Measurements from ENCODE around the gene CBX4.

CBX4 gene

GRCh38 chr17:79832218-79833109 lies 6.8 kb downstream of the CBX4 start:
- H3K4me3 ChIP-seq (replicated peaks; ENCODE audit: low read depth, low read length), result no peak overlapping the region
- DNase-seq (ENCODE audit: extremely low read depth, low read depth), result no peak
- TF ChIP-seq CTCF (IDR thresholded peaks at IDR 0.05; ENCODE audit: low read depth, low read length, missing control alignments), result no peak

DNA sequence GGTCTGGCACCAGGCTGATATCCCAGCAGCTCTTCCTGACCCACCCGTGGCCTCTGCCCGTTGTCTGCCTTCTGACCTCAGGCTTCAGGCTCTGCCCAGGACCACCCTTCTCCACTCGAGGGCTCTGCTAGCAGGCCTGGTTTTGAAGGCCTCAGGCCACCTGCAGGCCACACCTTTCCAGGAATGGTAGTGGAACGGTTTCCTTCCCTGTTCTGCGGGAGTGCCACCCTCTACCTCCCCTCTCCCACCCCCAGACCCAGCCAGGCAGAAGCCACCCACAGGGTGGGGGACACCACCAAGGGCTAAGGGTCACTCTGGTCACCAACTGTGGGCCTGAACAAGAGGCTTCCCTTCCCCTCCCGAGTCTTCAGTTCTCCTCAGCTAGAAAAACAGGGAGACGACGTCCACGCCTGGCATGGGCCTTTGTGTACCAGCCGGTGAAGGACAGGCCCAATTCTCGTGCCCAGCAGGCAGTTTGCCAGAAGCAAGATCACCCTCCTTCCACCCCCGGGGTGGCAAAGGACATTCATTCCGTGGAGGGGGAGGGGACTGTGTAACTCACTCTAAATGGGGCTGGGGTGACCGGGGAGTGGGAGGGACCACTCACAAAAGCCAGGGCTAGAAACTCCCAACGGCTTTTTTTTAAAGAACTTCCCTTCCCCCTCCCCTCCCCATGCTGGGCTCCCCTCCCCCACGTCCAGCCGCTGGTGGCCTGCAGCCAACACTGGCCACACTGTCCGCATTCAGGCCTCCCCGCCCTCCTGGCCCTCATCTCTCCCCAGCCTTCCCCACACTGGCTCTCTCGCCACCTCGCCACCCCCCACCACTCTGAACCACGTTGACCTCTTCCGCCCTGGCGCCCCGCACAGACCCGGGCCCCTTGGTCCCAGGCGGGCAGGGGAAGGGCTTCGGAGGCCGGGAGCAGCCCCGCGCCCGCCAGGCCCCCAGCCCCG lies 7.7 kb downstream of the CBX4 start:
- no peak for TF ChIP-seq CTCF (IDR thresholded peaks at IDR 0.05; ENCODE audit: low read depth, low read length, missing control alignments)
- no peak for DNase-seq (ENCODE audit: extremely low read depth, low read depth)
- no peak overlapping the region for H3K4me3 ChIP-seq (replicated peaks; ENCODE audit: low read depth, low read length)

- no peak for TF ChIP-seq CTCF (IDR thresholded peaks at IDR 0.05; ENCODE audit: low read depth, low read length, missing control alignments)
- DNase-seq (ENCODE audit: extremely low read depth, low read depth), result no peak
- H3K4me3 ChIP-seq (replicated peaks; ENCODE audit: low read depth, low read length), result no peak overlapping the region
Measured at GRCh38 chr17:79830763-79831264, 8.4 kb downstream of the CBX4 start.

DNA sequence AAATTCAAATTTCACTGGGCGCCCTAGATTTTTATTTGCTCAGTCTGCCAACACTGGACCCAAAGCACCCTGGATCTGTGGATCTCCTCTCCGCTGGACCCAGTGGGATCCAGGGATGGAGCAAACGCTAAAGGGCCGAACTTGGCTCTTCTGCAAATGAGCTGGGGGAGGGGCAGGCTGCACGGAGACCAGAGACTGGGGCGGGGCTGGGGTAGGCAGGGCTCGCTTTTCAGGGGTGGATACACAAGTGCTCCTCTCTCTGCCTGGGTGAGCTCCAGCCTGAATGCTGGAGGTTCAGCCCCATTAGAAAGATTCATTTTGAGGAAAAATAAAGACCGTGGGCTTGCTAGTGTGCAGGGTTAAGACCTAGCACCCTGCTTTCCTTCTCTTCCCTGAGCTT lies 8.9 kb downstream of the CBX4 start:
- no peak for TF ChIP-seq CTCF (IDR thresholded peaks at IDR 0.05; ENCODE audit: low read depth, low read length, missing control alignments)
- no peak overlapping the region for H3K4me3 ChIP-seq (replicated peaks; ENCODE audit: low read depth, low read length)
- DNase-seq (ENCODE audit: extremely low read depth, low read depth), result no peak

GRCh38 chr17:79829457-79829856 lies 9.8 kb downstream of the CBX4 start:
- no peak for DNase-seq (ENCODE audit: extremely low read depth, low read depth)
- H3K4me3 ChIP-seq (replicated peaks; ENCODE audit: low read depth, low read length), result no peak overlapping the region
- no peak for TF ChIP-seq CTCF (IDR thresholded peaks at IDR 0.05; ENCODE audit: low read depth, low read length, missing control alignments)

GRCh38 chr17:79829004-79829403 lies 10.2 kb downstream of the CBX4 start:
- TF ChIP-seq CTCF (IDR thresholded peaks at IDR 0.05; ENCODE audit: low read depth, low read length, missing control alignments), result no peak
- DNase-seq (ENCODE audit: extremely low read depth, low read depth), result no peak
- no peak overlapping the region for H3K4me3 ChIP-seq (replicated peaks; ENCODE audit: low read depth, low read length)

Measured in HFF-Myc (cell line).